Right ventricle myocardium superior (tissue), 1 donor: ENCODE results near the gene WFDC5. TPM values are rescaled to one million over a fixed set of nuclear protein-coding genes. Genes with fewer than 3 reads are reported as not detected.
"Not testable (repeated sequence)": the region's sequence is repeated elsewhere in the genome, so short reads cannot be mapped to it uniquely, and the experiment has no call there.

ENCODE experiments used
- ATAC-seq: fragments of 200-7000 bp; cut with Tn5 transposase; one replicate; pipeline ENCODE4 v1.9.1; 2020; ENCODE audit warnings: mild to moderate bottlenecking; ENCODE audit not compliant: poor library complexity
- DNase-seq: peaks from one replicate; pipeline ENCODE4 v3.0.0-alpha.2; 2020
- intact Hi-C: fragments of 100-400 bp; cut with DNase I; formaldehyde crosslinking; loops from one replicate; pipeline ENCODE4 v1.11.2; 2022
- total RNA-seq: library from RNA; stranded (reverse); fragmentation: NEBNext Ultra II Directional; extraction: Animal tissue kit (Norgen Biotek cat#: 25700); gene quantifications from one replicate; pipeline ENCODE4 v1.2.1, GENCODE V29; 2021
- donor health status: DM: no; HTN: yes; CAD: no; lungs with severe emphysema.

Gene WFDC5
- total RNA-seq, 1 donor from 2014 or later, result not detected

- DNase-seq (no peak), ATAC-seq (no peak)
- intact Hi-C loops, result no loop called here
Observed at GRCh38 chr20:45067087-45067486, 47.9 kb downstream of the WFDC5 start.

GRCh38 chr20:45066372-45066771 lies 48.6 kb downstream of the WFDC5 start:
- no peak for ATAC-seq
- intact Hi-C loops, result no loop called here
- DNase-seq, result no peak

- intact Hi-C loops, result no loop called here
- ATAC-seq (no peak), DNase-seq (no peak)
Observed at GRCh38 chr20:45064812-45065211, 50.2 kb downstream of the WFDC5 start.

- intact Hi-C loops, DNase-seq, ATAC-seq: not testable (repeated sequence)
Observed at GRCh38 chr20:45063107-45063506, 51.9 kb downstream of the WFDC5 start.

- intact Hi-C loops, result no loop called here
- no peak for DNase-seq
- ATAC-seq, result no peak
Observed at GRCh38 chr20:45061244-45061643, 53.7 kb downstream of the WFDC5 start.

GRCh38 chr20:45060294-45060693 lies 54.7 kb downstream of the WFDC5 start:
- DNase-seq, result no peak
- no peak for ATAC-seq
- intact Hi-C loops, result no loop called here

Other genes starting within 250 kb of the WFDC5 start
- 96.3 TPM for gene YWHAB, start 229.5 kb downstream of the WFDC5 start, total RNA-seq
- 2.7 TPM for gene PABPC1L, start 205.1 kb downstream of the WFDC5 start, total RNA-seq
- 9.3 TPM for gene TOMM34, start 154.8 kb downstream of the WFDC5 start, total RNA-seq
- 8.9 TPM for gene STK4, start 148.7 kb downstream of the WFDC5 start, total RNA-seq
- not detected for gene KCNS1, start 14.0 kb downstream of the WFDC5 start, total RNA-seq
- gene WFDC12, start 9.3 kb upstream of the WFDC5 start, total RNA-seq, result not detected
- gene PI3, start 59.7 kb upstream of the WFDC5 start, total RNA-seq, result not detected
- gene SEMG1, start 91.9 kb upstream of the WFDC5 start, total RNA-seq, result not detected
- gene SEMG2, start 106.2 kb upstream of the WFDC5 start, total RNA-seq, result not detected
- 1.2 TPM for gene SLPI, start 139.4 kb upstream of the WFDC5 start, total RNA-seq
- gene RBPJL, start 191.7 kb upstream of the WFDC5 start, total RNA-seq, result not detected
- gene MATN4, start 193.1 kb upstream of the WFDC5 start, total RNA-seq, result not detected
- gene SDC4, start 233.2 kb upstream of the WFDC5 start, total RNA-seq, result 80.7 TPM
- gene SYS1, start 248.0 kb upstream of the WFDC5 start, total RNA-seq, result 25.3 TPM